HG02938 (cell line): ENCODE results near the gene MMP20.

ENCODE experiments used
- ATAC-seq: cut with Tn5 transposase; IDR thresholded peaks from one replicate; pipeline ENCODE4 v1.9.1; 2021; ENCODE audit warnings: mild to moderate bottlenecking, moderate library complexity; ENCODE audit not compliant: unreplicated experiment

Gene MMP20

DNA sequence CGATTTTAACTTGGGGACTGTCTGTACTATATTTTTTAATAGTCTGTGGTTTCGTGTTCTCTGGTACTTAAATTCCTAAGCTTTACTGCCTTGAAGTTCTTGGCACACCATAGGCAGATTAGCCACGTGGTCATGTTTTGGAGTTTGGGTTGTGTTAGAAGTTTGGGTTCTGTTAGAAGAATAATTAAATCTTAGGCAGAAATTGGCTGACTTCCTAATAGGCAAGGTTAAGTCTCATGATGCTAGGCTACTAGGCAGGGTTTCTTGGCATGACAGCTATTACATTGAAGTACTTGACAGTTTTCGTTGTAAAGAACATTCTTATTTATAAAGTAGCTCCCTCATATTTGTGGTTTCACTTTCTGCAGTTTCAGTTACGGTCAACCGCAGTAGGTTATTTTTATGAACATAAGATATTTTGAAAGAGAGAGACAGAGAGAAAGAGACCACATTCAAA lies 64.5 kb downstream of the MMP20 start:
- peak; percentile 84 for ATAC-seq

DNA sequence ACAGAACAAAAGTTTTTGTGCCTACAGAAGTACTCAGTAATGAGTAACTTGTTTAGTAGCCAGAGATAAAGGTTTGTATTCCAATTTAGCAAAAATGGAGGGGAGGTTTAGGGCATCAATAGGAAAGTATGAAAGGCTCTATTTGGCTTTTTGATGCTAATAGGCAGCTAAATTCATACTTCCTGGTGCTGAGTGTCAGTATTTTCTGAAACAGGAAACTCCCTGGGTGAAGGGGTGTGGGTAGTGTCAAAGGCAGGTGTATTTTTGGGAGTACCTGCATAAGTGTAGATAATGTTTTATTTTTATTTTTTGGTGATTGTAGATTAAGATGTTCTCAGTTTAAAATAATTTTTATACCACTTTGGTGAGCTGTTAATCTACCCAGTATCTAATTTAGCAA lies 65.3 kb downstream of the MMP20 start:
- peak; percentile 22 for ATAC-seq

DNA sequence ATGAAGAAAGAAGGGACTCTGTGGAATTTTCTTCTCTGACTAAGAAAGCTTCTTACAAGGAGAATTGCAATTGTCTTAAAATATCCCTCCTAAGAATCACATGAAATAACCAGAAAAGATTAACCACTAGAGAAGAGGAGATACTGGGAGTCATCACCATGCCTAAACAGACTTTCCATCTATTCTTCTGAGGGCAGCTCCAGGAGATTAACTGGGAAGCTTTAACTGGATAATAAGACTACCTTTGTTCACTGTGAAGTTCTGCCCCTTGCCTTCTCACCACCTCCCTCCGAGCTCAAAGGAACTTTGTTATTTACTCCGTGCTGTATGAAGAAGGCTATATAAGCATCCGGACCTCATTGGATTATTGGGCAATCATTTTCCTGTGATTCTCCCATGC lies 70.0 kb downstream of the MMP20 start:
- ATAC-seq, result no peak

DNA sequence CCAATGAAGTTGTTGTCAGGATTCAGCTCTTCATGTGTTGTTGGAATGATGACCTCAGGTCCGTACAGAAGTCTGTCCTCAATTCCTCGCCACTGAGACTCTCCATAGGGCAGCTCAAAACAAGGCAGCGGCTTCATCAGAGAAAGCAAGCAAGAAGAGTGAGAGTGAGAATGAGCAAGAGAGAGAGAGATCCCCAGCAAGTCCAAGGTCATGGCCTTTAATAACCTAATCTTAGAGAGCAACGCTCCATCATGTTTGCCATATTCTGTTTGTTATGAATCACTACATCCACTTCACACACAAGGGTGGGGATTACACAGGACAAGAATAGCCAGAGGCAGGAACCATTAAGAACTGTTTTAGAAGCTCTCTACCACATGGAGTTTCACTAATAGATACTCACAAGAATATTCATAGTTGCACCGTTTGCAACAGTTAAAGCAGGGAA lies 71.3 kb downstream of the MMP20 start:
- ATAC-seq, result peak; percentile 93

DNA sequence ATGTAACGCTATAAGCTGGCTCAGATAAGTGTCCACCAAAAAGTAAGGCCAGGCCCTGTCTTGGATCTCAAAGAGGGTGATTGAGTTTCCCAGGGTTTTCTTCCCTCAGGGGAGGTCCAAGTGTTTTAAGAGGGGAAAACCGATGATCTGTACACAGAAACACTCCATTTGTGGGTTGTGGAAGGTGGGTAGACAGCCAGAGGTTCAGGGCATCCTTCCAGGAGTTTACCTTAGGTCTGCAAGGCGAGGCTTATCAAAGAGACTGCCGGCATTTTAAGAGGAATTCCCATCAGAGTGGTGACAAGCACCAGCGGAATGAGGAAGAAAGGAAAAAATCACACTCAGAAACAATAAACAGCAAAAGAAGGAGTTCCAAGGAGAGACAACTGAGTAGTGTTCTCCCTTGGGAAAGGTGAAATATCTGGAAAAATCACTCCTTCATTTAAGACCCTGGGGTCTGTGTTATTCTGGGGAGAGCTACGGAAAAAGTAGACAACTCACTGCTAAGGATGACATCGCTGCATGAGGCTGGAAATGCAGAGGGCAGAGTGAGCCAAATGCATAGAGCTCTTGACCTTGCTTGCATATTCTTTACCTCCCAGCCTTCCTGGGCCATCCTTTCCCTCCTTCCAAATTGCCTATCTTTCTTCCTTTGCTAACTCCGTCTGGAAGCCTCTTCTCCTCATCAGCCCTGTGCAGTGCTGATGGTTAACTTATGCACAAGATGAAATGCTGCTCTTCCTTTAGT lies 72.5 kb downstream of the MMP20 start:
- no peak for ATAC-seq

GRCh38 chr11:102552020-102552419 lies 73.1 kb downstream of the MMP20 start:
- ATAC-seq, result no peak

DNA sequence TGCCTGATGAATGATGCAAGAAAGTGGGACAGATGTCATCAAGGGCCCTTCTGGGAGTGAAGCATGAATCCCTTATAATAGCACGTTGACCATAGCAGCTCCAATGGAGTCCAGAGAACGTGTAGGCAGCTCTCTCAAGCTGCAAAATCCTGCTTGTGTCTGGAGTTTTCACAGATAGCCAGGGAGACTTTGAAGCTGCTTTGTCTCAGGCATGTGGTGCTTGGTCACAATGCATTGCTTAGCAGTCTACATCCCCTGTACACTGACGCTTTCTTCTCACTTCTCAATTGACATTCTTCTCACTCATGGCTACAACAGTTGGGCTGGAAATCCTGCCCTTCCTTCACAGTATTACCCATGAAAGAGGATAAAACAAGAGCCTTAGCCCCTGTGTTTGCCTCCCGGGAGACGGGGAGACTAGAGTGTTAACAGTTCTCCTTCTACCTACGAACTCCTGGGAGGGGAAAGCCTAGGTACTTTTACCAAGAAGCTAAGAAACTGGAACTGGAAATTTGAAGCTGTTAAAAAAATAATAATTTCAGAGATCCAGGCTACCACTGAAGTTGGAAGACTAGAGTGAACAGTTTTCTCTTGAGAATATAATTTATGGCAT lies 73.9 kb downstream of the MMP20 start:
- ATAC-seq, result no peak

DNA sequence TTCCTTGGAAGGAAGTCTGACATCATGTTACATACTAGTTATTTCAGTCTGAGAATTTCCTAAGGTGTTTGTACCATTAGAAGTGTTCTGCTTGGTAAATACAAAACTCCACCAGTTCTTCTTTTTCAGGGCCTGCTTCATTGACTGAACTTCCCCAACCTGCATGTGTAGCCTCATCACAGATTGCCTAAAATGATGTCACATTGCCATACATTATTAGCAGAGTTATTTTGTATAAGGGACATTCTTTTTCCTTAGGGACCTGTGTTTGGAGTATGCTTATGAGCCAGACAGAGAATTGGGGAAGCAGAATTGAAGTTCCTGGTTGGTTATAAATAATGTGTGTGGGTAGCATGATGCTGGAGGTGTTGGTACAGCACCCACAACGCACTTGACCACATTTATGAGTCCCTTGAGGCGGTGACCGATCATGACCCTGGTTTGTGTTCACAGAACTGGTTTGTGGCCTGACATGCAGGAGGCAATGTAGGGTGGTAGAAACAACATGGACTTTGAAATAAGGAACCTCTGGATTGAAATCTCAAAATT lies 78.1 kb downstream of the MMP20 start:
- ATAC-seq, result peak; percentile 63

DNA sequence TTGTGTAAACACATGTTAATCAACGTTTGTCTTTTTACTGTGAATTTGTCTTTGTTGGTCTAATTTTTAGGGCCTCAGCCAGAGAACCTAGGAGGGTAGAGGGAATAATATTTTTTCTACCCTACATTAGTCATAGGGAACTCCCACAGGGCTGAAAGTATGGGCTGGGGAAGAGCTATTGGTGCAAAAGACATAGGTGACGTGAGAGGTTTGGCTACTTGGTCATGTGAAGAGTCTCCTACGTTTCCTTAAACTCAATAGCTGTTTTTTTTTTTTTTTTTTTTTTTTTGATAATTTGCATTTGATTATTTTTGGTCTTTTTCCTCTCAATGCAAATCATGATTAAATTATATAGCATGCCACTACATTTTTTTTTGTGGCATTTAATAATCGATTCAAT lies 78.7 kb downstream of the MMP20 start:
- ATAC-seq, result peak; percentile 63

- ATAC-seq, result no peak
Observed at GRCh38 chr11:102545701-102546100, 79.4 kb downstream of the MMP20 start.

- no peak for ATAC-seq
Observed at GRCh38 chr11:102544594-102544993, 80.5 kb downstream of the MMP20 start.

- no peak for ATAC-seq
Observed at GRCh38 chr11:102539567-102539966, 85.6 kb downstream of the MMP20 start.

GRCh38 chr11:102538932-102539331 lies 86.2 kb downstream of the MMP20 start:
- no peak for ATAC-seq

GRCh38 chr11:102534261-102534872 lies 90.8 kb downstream of the MMP20 start:
- no peak for ATAC-seq

- no peak for ATAC-seq
Observed at GRCh38 chr11:102530558-102530957, 94.6 kb downstream of the MMP20 start, which contains the start of gene MMP7. TSS of gene MMP7 (minus strand) at chr11:102530747. CDS start at chr11:102530700, 47 bp downstream.

DNA sequence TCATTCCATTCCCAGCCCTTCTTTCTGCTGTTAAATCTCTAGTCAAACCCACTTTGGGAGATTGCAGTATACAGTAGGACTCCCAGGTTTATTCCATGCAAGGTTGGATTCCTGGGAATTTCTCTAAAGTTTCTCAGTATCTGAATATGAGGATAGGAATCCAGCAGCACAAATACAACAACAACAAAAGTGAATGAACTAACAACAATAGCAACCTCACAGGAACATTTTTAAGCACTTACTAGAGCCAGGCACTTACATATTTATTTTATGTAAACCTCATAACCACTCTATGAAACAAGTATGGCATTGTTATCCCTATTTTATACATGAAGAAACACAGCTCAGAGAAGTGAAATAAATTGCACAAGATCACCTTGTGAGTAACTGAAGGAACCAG lies 96.5 kb downstream of the MMP20 start:
- no peak for ATAC-seq

- no peak for ATAC-seq
Observed at GRCh38 chr11:102527684-102528083, 97.4 kb downstream of the MMP20 start.

GRCh38 chr11:102527041-102527440 lies 98.1 kb downstream of the MMP20 start:
- ATAC-seq, result no peak
